Panc1 (cell line): ENCODE data around the gene GLS. TPM values are rescaled to one million over a fixed set of nuclear protein-coding genes. Genes with fewer than 3 reads are reported as not detected.

Experiments used
- ATAC-seq: fragments of 200-7000 bp; cut with Tn5 transposase; 2 replicates; pipeline ENCODE4 v1.9.1; 2020; ENCODE audit warnings: mild to moderate bottlenecking, moderate library complexity
- BruUV-seq: library from RNA; stranded (reverse); fragments of 400-500 nt; replicated peaks from 2 replicates; lab custom pipeline; 2021; lab: Mats Ljungman, UMichigan
- CTCF ChIA-PET: fragments of 300-600 bp; sonication (Branson Sonifier 250); formaldehyde crosslinking; loops from one replicate; lab custom pipeline; 2022; ENCODE audit warnings: antibody characterized with exemption; lab: Charles Lee
- POLR2A ChIA-PET: fragments of 300-600 bp; sonication (Branson Sonifier 250); formaldehyde crosslinking; loops from one replicate; lab custom pipeline; 2022; ENCODE audit warnings: antibody characterized with exemption; lab: Charles Lee
- DNase-seq: peaks from one replicate; pipeline ENCODE4 v3.0.0-alpha.2; 2010; ENCODE audit warnings: low read depth, low spot score
- H3K27ac ChIP-seq: 2 replicates; pipeline ENCODE4 v1.5.1; 2011; ENCODE audit warnings: mild to moderate bottlenecking, low read length, inconsistent platforms
- H3K27me3 ChIP-seq: fragments of 200-500 bp; sonication (Bioruptor generic); 2 replicates; pipeline ENCODE4 v1.6.0; 2014; ENCODE audit warnings: low read length, inconsistent platforms; ENCODE audit not compliant: control insufficient read depth, insufficient read depth
- H3K36me3 ChIP-seq: fragments of 200-500 bp; sonication (Bioruptor generic); 2 replicates; pipeline ENCODE4 v1.5.1; 2014; ENCODE audit warnings: inconsistent platforms, mild to moderate bottlenecking, low read length, moderate library complexity; ENCODE audit not compliant: control insufficient read depth, insufficient read depth
- H3K4me1 ChIP-seq: 2 replicates; pipeline ENCODE4 v1.5.1; 2011; ENCODE audit warnings: inconsistent platforms, mild to moderate bottlenecking, low read length, moderate library complexity; ENCODE audit not compliant: control insufficient read depth, insufficient read depth
- H3K4me3 ChIP-seq, 2 experiments: 2 replicates each; pipeline ENCODE4 v1.5.1; 2011 to 2012; ENCODE audit warnings: low read depth in 2 of 2, low read length in 2 of 2, mild to moderate bottlenecking in 2 of 2, inconsistent platforms in 1 of 2, moderate library complexity in 1 of 2
- H3K9me3 ChIP-seq: fragments of 200-500 bp; sonication (Bioruptor generic); 2 replicates; pipeline ENCODE4 v1.5.1; 2014; ENCODE audit warnings: low read depth, mild to moderate bottlenecking, inconsistent platforms, low read length, moderate library complexity; ENCODE audit not compliant: control insufficient read depth, insufficient read depth
- POLR2AphosphoS5 ChIP-seq: IDR thresholded peaks from 2 replicates; pipeline ENCODE4 v1.6.1; 2012; ENCODE audit warnings: mild to moderate bottlenecking, low read depth, low read length, moderate library complexity
- SIN3A ChIP-seq: IDR thresholded peaks from 2 replicates; pipeline ENCODE4 v1.6.1; 2012; ENCODE audit warnings: low read depth, mild to moderate bottlenecking, low read length, moderate library complexity, borderline replicate concordance; ENCODE audit not compliant: insufficient read depth
- TCF7L2 ChIP-seq: IDR thresholded peaks from 2 replicates; pipeline ENCODE4 v1.6.1; 2011; ENCODE audit warnings: mild to moderate bottlenecking, low read depth, low read length, inconsistent platforms
- in situ Hi-C: cut with HindIII; loops from 2 replicates; pipeline ENCODE4 v1.10.0; 2016; ENCODE audit warnings: low sequenced_read_pairs, low pct_unique_long_range_greater_than_20kb
- intact Hi-C: fragments of 100-400 bp; cut with micrococcal nuclease; formaldehyde crosslinking; loops from one replicate; pipeline ENCODE4 v1.10.0; 2022; ENCODE audit not compliant: unreplicated experiment
- total RNA-seq: library from RNA; stranded (reverse); gene quantifications from one replicate; pipeline ENCODE4 v1.2.1, GENCODE V29; 2021; ENCODE audit not compliant: unreplicated experiment
- TF ChIP-seq, protein P1 (sequence below): fragments of 450-650 bp; IDR thresholded peaks from 2 replicates; pipeline ENCODE4 v1.5.1; 2017; ENCODE audit warnings: mild to moderate bottlenecking
- TF ChIP-seq, protein P2 (sequence below), 2 experiments: IDR thresholded peaks; 2 replicates each; pipeline ENCODE4 v1.6.1; 2011 to 2012; ENCODE audit warnings: low read depth in 2 of 2, control low read depth in 1 of 2, low read length in 1 of 2, mild to moderate bottlenecking in 1 of 2, moderate library complexity in 1 of 2; ENCODE audit not compliant: insufficient read depth in 1 of 2

The GLS gene
- total RNA-seq, 1 experiment from 2014 or later: 93.9 TPM

DNA sequence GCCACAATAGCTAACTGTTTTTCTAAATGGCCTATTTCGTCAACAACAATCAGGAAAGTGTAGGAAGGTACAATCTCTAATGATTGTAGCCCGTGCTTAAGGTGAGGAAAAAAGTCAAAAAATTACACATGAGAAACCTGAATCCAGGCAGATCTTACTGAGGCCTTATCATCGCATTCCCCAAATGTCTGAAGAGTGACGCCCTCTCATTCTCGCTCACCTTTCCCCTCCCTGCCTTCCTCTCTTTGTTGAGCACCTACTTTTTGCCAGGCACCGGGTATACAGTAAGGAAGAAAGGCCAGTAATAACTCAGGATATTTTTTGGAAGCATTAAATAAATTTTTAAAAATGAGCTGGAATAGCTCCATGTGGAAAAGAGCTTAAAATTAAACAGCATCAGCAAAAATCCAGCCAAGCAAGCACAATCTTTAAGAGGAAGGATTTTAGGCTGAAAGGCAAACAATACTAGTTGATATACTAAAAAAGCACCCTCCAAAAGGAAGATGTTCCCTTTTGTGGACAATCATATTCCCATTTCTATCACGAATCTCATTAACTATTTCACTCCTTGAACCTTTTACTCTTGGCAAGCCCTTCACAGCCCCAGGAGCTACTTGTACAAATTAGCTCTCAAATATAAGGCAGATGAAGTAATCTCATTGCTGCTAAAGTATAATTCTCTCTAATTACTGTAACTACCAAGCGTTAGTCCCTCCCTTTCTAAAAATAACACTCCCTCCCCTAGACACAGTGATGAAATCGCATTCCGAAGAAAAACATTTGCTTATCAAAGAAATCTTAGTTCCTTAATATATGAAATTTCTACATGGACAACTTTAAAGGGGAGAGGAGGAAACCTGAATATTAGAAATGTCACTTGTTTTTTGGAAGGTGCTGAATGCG lies 93.4 kb downstream of the GLS start:
- TF ChIP-seq, protein P1, sequence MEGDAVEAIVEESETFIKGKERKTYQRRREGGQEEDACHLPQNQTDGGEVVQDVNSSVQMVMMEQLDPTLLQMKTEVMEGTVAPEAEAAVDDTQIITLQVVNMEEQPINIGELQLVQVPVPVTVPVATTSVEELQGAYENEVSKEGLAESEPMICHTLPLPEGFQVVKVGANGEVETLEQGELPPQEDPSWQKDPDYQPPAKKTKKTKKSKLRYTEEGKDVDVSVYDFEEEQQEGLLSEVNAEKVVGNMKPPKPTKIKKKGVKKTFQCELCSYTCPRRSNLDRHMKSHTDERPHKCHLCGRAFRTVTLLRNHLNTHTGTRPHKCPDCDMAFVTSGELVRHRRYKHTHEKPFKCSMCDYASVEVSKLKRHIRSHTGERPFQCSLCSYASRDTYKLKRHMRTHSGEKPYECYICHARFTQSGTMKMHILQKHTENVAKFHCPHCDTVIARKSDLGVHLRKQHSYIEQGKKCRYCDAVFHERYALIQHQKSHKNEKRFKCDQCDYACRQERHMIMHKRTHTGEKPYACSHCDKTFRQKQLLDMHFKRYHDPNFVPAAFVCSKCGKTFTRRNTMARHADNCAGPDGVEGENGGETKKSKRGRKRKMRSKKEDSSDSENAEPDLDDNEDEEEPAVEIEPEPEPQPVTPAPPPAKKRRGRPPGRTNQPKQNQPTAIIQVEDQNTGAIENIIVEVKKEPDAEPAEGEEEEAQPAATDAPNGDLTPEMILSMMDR: no peak
- TF ChIP-seq, protein P2, sequence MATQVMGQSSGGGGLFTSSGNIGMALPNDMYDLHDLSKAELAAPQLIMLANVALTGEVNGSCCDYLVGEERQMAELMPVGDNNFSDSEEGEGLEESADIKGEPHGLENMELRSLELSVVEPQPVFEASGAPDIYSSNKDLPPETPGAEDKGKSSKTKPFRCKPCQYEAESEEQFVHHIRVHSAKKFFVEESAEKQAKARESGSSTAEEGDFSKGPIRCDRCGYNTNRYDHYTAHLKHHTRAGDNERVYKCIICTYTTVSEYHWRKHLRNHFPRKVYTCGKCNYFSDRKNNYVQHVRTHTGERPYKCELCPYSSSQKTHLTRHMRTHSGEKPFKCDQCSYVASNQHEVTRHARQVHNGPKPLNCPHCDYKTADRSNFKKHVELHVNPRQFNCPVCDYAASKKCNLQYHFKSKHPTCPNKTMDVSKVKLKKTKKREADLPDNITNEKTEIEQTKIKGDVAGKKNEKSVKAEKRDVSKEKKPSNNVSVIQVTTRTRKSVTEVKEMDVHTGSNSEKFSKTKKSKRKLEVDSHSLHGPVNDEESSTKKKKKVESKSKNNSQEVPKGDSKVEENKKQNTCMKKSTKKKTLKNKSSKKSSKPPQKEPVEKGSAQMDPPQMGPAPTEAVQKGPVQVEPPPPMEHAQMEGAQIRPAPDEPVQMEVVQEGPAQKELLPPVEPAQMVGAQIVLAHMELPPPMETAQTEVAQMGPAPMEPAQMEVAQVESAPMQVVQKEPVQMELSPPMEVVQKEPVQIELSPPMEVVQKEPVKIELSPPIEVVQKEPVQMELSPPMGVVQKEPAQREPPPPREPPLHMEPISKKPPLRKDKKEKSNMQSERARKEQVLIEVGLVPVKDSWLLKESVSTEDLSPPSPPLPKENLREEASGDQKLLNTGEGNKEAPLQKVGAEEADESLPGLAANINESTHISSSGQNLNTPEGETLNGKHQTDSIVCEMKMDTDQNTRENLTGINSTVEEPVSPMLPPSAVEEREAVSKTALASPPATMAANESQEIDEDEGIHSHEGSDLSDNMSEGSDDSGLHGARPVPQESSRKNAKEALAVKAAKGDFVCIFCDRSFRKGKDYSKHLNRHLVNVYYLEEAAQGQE (IDR thresholded peaks at IDR 0.05; ENCODE audit: insufficient read depth in 1 of 2, low read depth in 2 of 2, low read length in 1 of 2): no peak
- TF ChIP-seq TCF7L2 (no peak), POLR2AphosphoS5 (no peak), SIN3A (no peak)
- no peak for ATAC-seq
- Histone ChIP-seq H3K27me3 (no peaks in the 10 kb centered on the region), H3K9me3 (no peaks in the 10 kb centered on the region), H3K27ac (no peak overlapping the region), H3K4me3 (no peak overlapping the region), H3K36me3 (peaks cover 59% of the 10 kb centered on the region), H3K4me1 (no peaks in the 10 kb centered on the region)
- CTCF ChIA-PET: no interaction called here
- in situ Hi-C loops (no loop called here), intact Hi-C loops (no loop called here)
- POLR2A ChIA-PET: no interaction called here
- DNase-seq: no peak
- BruUV-seq: TSS peak; percentile 14

GRCh38 chr2:190974629-190975361 lies 94.2 kb downstream of the GLS start:
- Histone ChIP-seq H3K27me3 (no peaks in the 10 kb centered on the region), H3K9me3 (no peaks in the 10 kb centered on the region), H3K4me3 (no peak overlapping the region), H3K4me1 (no peaks in the 10 kb centered on the region), H3K27ac (no peak overlapping the region), H3K36me3 (peaks cover 59% of the 10 kb centered on the region)
- DNase-seq (no peak), ATAC-seq (0 out of 2 replicates have a peak, but pooled peaks have one; percentile 45)
- intact Hi-C loops: no loop called here
- ChIA-PET POLR2A (no interaction called here), CTCF (no interaction called here)
- no TSS peak for BruUV-seq
- TF ChIP-seq, protein P1: no peak
- TF ChIP-seq POLR2AphosphoS5: no peak
- no peak for TF ChIP-seq TCF7L2
- in situ Hi-C loops: no loop called here
